AG08395 (cell line): ENCODE measurements around the gene KCNQ1OT1.

ENCODE experiments used
- DNase-seq: peaks from one replicate; pipeline ENCODE4 v3.0.0; 2012; ENCODE audit warnings: mixed read lengths, low spot score

Gene KCNQ1OT1

DNA sequence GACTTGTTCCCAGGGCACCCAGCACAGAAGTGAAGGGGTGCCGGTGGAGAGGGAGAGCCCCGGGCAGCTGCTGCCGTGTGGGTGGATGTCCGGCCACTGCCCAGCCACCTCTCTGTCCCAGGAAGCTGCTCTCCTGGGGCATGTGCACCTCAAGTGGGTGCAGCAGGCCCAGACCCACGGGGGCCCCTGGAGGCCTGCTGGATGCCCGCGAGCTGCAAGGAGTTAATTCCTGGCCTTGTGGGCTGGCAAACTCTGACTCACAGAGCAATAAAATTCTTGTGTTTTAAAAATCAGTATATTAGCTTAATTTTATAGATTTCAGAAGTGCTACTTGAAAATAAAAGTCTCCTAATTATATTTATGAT, 37.4 kb upstream of the KCNQ1OT1 start:
- DNase-seq: peak; percentile 26

- DNase-seq: no peak
These were observed 36.9 kb upstream of the KCNQ1OT1 start for GRCh38 chr11:2736577-2737225.

GRCh38 chr11:2735053-2735589, 35.3 kb upstream of the KCNQ1OT1 start:
- DNase-seq: no peak

- no peak for DNase-seq
These were observed 34.6 kb upstream of the KCNQ1OT1 start for GRCh38 chr11:2734181-2735052.

DNA sequence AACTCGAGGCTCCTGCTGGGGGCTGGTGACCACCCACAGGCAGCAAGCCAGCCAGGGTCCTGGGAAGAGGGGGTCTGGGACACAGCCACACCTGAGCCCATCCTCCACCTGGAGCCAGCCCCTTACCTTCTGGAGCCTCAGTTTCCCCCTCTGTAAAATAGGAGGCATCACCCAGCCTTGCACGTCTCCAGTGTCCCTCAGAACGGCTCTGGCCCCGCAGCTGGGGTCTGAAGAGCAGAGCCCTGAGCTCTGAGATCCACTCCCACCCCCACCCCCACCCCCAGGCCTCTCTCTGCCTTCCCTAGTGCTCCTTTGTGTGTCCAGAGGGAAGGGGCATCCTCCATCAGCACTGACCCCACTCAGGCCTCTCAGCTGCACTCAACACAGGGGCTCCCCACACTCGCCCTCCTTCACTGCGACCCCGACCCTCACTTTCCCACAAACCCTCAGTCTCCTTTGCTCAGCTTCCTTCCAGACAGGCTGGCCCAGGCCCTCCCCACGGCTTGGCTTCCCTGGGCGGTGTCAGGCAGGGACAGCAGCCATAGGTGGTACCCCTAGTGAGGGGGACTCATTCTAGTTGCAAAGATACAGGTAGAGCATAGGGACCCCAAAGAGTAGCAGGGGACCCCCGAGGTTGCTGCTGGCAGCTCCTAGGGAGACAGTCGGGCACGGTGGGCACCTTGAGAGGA, 33.3 kb upstream of the KCNQ1OT1 start:
- no peak for DNase-seq

GRCh38 chr11:2732261-2732939, 32.6 kb upstream of the KCNQ1OT1 start:
- no peak for DNase-seq

GRCh38 chr11:2731130-2732125, 31.6 kb upstream of the KCNQ1OT1 start:
- no peak for DNase-seq

- DNase-seq: no peak
These were observed 30.7 kb upstream of the KCNQ1OT1 start for GRCh38 chr11:2730272-2731129.

DNA sequence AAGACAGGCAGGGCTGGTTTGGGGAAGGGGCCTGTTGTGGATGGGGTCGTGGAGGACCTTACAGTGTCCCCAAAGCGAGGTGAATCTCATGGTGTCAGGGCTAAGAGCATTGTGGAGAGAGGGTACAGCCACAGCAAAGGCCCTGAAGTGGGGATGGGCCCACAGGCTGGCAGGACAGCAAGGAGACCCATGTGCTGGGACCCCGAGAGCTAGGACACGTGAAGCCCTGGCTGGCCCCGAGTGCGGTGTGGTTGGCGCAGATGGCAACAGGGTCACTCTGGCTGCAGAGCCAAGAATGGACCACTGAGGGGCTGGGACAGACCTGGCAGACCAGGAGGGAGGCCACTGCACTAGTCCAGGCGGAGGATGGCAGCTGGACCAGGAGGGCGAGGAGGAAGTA, 30.0 kb upstream of the KCNQ1OT1 start:
- DNase-seq: no peak

DNA sequence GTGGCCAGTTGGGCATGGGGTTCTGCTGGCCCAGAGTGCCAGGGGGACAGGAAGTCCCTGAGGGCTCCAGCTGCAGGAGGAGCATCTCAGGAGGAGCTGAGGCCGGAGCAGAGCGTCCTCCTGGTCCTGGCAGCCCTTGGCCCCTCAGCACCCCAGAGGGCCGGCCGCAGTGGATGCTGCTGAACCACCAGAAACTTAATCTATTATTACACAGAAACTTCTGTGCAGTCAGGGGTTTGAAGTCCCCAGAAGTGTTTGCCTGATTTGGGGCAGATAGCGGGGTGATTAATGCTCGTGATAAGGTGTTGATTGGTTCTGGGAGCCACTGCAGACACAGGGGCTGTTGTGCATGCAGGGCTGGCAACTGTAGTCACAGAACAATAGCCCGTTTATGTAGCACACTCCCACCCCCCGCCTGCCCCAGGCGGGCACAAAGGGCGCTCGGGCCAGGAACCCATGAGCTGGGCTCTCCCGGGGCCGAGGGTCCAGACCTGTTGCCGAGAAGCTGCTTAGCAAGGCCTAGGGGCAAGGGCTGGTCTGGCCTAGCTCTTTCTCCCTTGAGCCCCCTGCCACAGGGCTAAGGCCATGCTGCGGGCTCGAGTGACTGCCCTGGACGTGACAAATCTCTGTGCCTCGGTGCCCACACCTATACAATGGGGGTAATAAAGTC, 29.0 kb upstream of the KCNQ1OT1 start:
- no peak for DNase-seq

- no peak for DNase-seq
These were observed 28.4 kb upstream of the KCNQ1OT1 start for GRCh38 chr11:2728128-2728662.

GRCh38 chr11:2726964-2727363, 27.2 kb upstream of the KCNQ1OT1 start:
- no peak for DNase-seq

DNA sequence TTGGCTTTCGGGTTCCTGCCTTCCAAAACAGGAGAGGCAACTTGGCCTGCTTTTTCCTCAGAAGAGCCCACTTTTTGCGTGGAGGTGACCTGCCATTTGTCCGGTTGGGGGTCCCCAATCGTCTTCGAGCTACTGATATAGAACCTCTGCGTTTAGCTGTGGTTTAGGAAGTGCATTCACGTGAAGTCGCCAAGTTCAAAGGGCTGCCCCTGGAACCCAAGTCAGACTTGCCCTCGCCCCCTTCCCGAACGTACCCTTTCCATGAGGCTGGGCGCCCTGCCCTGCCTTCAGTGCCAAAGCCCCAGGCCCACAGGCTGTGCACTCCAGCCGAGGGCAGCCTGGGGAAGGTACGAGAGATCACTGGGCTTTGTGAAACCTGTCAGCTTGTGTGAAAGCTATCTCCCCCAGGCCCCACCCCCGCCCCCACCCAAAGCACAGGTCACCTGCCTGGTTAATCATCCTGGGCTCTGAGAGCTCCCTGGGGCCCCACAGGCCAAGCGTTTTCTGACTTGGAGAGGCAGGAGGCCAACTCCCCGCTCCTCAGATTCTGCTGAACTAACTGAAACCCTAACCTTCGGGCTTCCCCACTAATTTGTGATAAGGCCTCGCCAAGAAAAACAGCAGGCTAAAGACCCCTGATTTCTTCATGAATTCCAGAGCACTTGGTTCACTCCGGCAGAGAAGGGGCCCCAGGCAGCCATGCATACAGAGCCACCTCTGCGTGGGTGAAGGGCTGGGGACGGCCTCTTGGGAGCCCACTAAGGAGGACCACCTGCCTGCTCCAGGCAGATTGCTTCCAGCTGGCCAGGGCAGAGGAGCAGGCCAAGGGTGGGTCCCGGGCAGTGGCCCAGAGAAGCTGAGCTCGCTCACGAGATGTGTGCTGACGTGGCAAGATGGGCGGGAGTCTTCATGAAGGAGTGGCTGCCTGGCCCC, 25.8 kb upstream of the KCNQ1OT1 start:
- peak; percentile 33 for DNase-seq

DNA sequence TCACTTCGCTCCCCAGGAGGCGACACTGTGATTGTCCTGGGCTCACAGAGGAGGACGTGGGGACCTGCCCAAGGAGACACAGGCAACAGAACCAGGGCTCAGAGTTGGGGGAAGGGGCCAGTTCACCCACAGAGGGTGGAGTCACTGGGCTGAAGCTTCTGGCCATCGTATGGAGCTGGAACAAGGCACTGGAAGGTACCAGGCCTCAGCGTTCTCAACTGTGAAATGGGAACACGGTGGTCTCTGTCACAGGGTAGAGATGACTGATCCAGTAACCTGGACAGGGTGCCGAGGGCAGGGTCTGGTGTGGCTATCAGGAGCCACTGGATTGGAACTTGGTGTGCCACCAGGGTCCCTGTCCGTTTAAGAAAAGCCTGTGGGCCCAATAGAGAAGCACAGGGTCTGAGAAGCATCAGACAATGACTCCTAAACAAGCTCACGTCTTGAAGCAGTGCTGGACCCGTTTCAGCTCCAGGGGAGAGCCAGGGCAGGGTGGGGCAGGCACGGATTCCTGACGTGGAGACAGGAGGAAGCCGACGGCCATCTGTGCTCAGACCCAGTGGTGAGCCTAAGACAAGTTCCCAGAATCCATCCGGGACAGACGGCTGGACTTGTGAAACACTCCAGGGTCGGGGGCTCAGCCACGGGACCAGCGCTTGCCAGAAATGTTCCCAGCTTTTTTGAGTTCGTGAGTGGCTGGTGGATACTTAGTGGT, 25.0 kb upstream of the KCNQ1OT1 start:
- no peak for DNase-seq

DNA sequence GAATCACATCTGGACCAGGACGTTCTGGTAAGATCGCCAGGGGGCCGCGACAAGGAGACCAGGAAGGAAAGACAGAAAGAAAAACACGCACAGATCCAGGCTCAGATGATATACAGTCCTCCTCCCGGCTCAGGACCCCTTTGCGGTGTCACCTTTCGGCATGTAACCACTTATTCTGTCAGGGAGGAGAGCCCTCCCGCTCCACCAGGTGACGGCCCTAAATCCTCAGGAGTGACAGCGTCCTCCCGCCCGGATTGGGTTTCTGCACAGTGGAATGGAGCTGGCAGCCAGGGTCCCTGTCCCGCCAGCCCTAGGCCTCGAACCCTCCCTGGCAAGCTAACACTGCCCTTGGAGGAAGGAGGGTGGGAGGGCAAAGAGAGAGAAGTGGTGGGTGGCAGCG, 24.3 kb upstream of the KCNQ1OT1 start:
- DNase-seq: no peak

- DNase-seq: no peak
These were observed 23.2 kb upstream of the KCNQ1OT1 start for GRCh38 chr11:2722955-2723354.

- DNase-seq: no peak
These were observed 21.6 kb upstream of the KCNQ1OT1 start for GRCh38 chr11:2721210-2721916.
